NCI-H187 (cell line): Measurements from ENCODE around the gene ABCD1.
"Not testable (repeated sequence)": the region's sequence is repeated elsewhere in the genome, so short reads cannot be mapped to it uniquely, and the experiment has no call there.

ENCODE experiments used
- DNase-seq, 2 experiments: peaks; one replicate each; lab custom pipeline; 2025; lab: John Stamatoyannopoulos, UW

ABCD1 gene

GRCh38 chrX:153724252-153725038 lies at the start of gene ABCD1, which contains the start of gene BCAP31:
Gene ABCD1 (plus strand): TSS chrX:153724856. CDS start chrX:153725267, 411 bp downstream.
Gene BCAP31 (minus strand): TSS chrX:153724387. CDS start chrX:153723244, 1,143 bp downstream.
- DNase-seq = peak; percentile 90 to 93

GRCh38 chrX:153681175-153681574 lies 43.5 kb upstream of the ABCD1 start:
- no peak for DNase-seq

- DNase-seq = not testable (repeated sequence)
Observed at GRCh38 chrX:153683486-153683885, 41.2 kb upstream of the ABCD1 start.

- no peak for DNase-seq
Observed at GRCh38 chrX:153684467-153685155, 40.0 kb upstream of the ABCD1 start.

- no peak for DNase-seq
Observed at GRCh38 chrX:153685156-153685536, 39.5 kb upstream of the ABCD1 start.

- no peak for DNase-seq
Observed at GRCh38 chrX:153685751-153686696, 38.6 kb upstream of the ABCD1 start.

- no peak for DNase-seq
Observed at GRCh38 chrX:153686711-153687110, 37.9 kb upstream of the ABCD1 start.

- DNase-seq = peak; percentile 39 to 52
Observed at GRCh38 chrX:153687121-153688039, 37.3 kb upstream of the ABCD1 start, which contains the start of gene SLC6A8. Gene SLC6A8 (plus strand): TSS chrX:153687926. CDS start chrX:153688575, 649 bp downstream.

GRCh38 chrX:153688071-153688470 lies 36.6 kb upstream of the ABCD1 start:
- no peak for DNase-seq

- no peak for DNase-seq
Observed at GRCh38 chrX:153688506-153688905, 36.1 kb upstream of the ABCD1 start.

GRCh38 chrX:153688911-153689590 lies 35.6 kb upstream of the ABCD1 start:
- no peak for DNase-seq

- no peak for DNase-seq
Observed at GRCh38 chrX:153689654-153690465, 34.8 kb upstream of the ABCD1 start.

- no peak for DNase-seq
Observed at GRCh38 chrX:153690466-153690865, 34.2 kb upstream of the ABCD1 start.

GRCh38 chrX:153691032-153691827 lies 33.4 kb upstream of the ABCD1 start:
- not testable (repeated sequence) for DNase-seq

GRCh38 chrX:153692003-153692402 lies 32.7 kb upstream of the ABCD1 start:
- DNase-seq = no peak

GRCh38 chrX:153692611-153693156 lies 32.0 kb upstream of the ABCD1 start:
- DNase-seq = no peak

GRCh38 chrX:153693216-153694086 lies 31.2 kb upstream of the ABCD1 start:
- no peak for DNase-seq
